ENCODE data around the gene TBC1D8.

Gene TBC1D8

DNA sequence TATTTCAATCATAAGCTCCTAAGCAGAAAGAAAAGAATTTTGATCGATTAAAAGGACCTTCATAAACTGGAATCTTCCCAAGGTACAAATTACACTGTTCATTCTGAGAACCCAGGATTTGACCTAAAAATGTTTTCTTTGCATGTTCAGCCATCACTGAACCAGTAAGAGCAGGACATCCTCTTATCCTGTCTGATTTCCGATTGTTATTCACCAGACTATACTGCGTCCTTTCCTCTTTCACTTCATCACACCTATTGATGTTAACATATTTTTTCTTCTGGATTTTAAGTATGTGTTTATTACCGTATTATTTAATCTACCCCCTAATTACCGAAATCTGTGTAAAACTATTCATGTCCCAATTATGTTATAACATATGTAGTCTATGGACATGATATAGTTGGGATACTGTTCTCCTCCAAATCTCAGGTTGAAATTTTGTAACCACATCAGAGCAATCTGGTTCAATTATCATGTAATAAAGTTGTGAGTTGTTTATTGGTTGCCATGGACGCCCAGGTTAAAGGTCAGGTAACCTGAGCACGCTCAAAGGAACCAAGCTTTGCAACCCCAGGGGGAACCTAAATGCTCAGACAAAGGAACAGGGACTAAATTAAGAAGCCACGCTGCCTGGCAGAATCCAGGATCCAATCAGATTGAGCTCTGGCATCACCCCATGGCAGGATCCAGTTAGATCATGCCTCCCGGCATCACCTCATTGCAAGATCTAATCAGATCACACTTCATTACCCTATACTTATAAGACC, 11.6 kb upstream of the TBC1D8 start:
- Histone ChIP-seq H3K9me3 (ENCODE audit: control insufficient read depth in 2 of 2, low read length in 2 of 2) (no peaks in the 10 kb centered on the region), H3K4me1 (ENCODE audit: control insufficient read depth in 2 of 2, insufficient read depth in 2 of 2, low read length in 2 of 2) (peaks cover 0 to 2% of the 10 kb centered on the region in 2 donors), H3K9ac (ENCODE audit: low read depth in 1 of 2, low read length in 2 of 2) (no peak overlapping the region)

DNA sequence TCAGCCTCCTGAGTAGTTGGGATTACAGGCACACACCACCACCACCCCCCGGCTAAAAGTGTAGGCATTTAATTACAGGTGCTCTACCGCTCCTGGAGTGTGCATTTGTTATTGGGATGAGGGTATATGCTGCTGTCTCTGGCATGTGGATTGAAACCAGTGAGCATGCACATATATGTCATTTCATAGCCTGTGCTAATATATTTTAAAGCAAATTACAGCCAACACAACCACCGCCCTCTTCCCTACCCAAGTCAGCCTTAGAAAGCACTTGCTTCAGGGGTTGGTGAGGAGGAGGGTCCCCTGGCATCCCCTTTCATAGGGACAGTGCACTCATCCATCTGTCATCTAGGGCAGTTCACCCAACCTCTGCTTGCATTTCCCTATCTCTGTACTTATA, 10.5 kb upstream of the TBC1D8 start:
- H3K4me1 ChIP-seq (ENCODE audit: control insufficient read depth in 2 of 2, insufficient read depth in 2 of 2, low read length in 2 of 2) = peaks cover 0 to 2% of the 10 kb centered on the region in 2 donors
- H3K36me3 ChIP-seq (ENCODE audit: control insufficient read depth in 2 of 2, insufficient read depth in 2 of 2, low read length in 2 of 2) = no peaks in the 10 kb centered on the region
- H3K9me3 ChIP-seq (ENCODE audit: control insufficient read depth in 2 of 2, low read length in 2 of 2) = no peaks in the 10 kb centered on the region
- H3K27me3 ChIP-seq (ENCODE audit: control insufficient read depth in 2 of 2, insufficient read depth in 2 of 2, low read length in 2 of 2) = no peaks in the 10 kb centered on the region
- no peak overlapping the region for H3K27ac ChIP-seq (ENCODE audit: low read depth in 2 of 2, low read length in 2 of 2)
- H3K9ac ChIP-seq (ENCODE audit: low read depth in 1 of 2, low read length in 2 of 2) = no peak overlapping the region
- no peak overlapping the region for H3K4me3 ChIP-seq (ENCODE audit: low read length in 2 of 2)

More for the DNA sequence above, 11.6 kb upstream of the TBC1D8 start:
- Histone ChIP-seq H3K27me3 (ENCODE audit: control insufficient read depth in 2 of 2, insufficient read depth in 2 of 2, low read length in 2 of 2) (no peaks in the 10 kb centered on the region), H3K36me3 (ENCODE audit: control insufficient read depth in 2 of 2, insufficient read depth in 2 of 2, low read length in 2 of 2) (no peaks in the 10 kb centered on the region), H3K27ac (ENCODE audit: low read depth in 2 of 2, low read length in 2 of 2) (no peak overlapping the region), H3K4me3 (ENCODE audit: low read length in 2 of 2) (no peak overlapping the region)

DNA sequence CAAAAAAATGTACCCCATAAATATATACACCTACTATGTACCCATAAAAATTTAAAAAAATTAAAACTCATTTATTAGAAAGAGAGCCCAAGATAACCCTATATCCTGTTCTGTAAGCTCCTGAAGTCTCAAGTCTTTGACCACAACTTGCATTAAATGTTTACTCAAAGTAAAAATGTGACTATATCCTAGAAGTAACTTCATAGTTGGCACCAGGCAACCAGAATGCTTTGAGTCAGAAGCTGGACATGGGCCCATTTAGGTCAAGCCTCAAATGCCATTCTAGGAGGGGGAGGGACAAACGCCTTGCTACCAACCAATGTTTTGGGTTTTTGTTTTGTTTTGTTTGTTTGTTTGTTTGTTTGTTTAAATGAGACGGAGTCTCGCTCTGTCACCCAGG, 9.3 kb upstream of the TBC1D8 start:
- H3K36me3 ChIP-seq (ENCODE audit: control insufficient read depth in 2 of 2, insufficient read depth in 2 of 2, low read length in 2 of 2) = no peaks in the 10 kb centered on the region
- no peak overlapping the region for H3K27ac ChIP-seq (ENCODE audit: low read depth in 2 of 2, low read length in 2 of 2)
- H3K27me3 ChIP-seq (ENCODE audit: control insufficient read depth in 2 of 2, insufficient read depth in 2 of 2, low read length in 2 of 2) = no peaks in the 10 kb centered on the region
- peaks cover 0 to 2% of the 10 kb centered on the region in 2 donors for H3K4me1 ChIP-seq (ENCODE audit: control insufficient read depth in 2 of 2, insufficient read depth in 2 of 2, low read length in 2 of 2)
- H3K9me3 ChIP-seq (ENCODE audit: control insufficient read depth in 2 of 2, low read length in 2 of 2) = no peaks in the 10 kb centered on the region
- no peak overlapping the region for H3K9ac ChIP-seq (ENCODE audit: low read depth in 1 of 2, low read length in 2 of 2)
- no peak overlapping the region for H3K4me3 ChIP-seq (ENCODE audit: low read length in 2 of 2)

DNA sequence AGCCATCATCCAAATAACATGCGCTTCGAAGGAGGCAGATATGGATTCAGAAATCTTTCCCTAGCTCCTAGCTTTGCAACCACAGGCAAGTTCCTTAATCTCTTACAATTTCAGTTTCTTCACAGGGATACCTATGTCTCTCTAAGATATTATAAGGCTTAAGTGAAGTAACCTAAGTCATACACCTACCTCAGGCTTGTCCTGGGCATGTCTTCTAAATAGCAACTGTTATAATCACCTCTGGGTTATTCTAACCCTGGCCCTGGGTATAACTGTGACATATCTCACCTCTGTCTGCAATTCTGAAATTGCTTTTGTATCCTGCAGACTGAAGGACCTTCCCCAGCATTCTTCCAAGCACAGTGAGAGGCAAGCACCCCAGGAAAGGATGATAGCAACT, 8.3 kb upstream of the TBC1D8 start:
- peaks cover 0 to 2% of the 10 kb centered on the region in 2 donors for H3K4me1 ChIP-seq (ENCODE audit: control insufficient read depth in 2 of 2, insufficient read depth in 2 of 2, low read length in 2 of 2)
- no peaks in the 10 kb centered on the region for H3K9me3 ChIP-seq (ENCODE audit: control insufficient read depth in 2 of 2, low read length in 2 of 2)
- H3K27me3 ChIP-seq (ENCODE audit: control insufficient read depth in 2 of 2, insufficient read depth in 2 of 2, low read length in 2 of 2) = no peaks in the 10 kb centered on the region
- H3K4me3 ChIP-seq (ENCODE audit: low read length in 2 of 2) = no peak overlapping the region
- H3K27ac ChIP-seq (ENCODE audit: low read depth in 2 of 2, low read length in 2 of 2) = no peak overlapping the region
- no peak overlapping the region for H3K9ac ChIP-seq (ENCODE audit: low read depth in 1 of 2, low read length in 2 of 2)
- H3K36me3 ChIP-seq (ENCODE audit: control insufficient read depth in 2 of 2, insufficient read depth in 2 of 2, low read length in 2 of 2) = no peaks in the 10 kb centered on the region

- H3K36me3 ChIP-seq (ENCODE audit: control insufficient read depth in 2 of 2, insufficient read depth in 2 of 2, low read length in 2 of 2) = no peaks in the 10 kb centered on the region
- H3K9me3 ChIP-seq (ENCODE audit: control insufficient read depth in 2 of 2, low read length in 2 of 2) = no peaks in the 10 kb centered on the region
- H3K27me3 ChIP-seq (ENCODE audit: control insufficient read depth in 2 of 2, insufficient read depth in 2 of 2, low read length in 2 of 2) = no peaks in the 10 kb centered on the region
- H3K4me3 ChIP-seq (ENCODE audit: low read length in 2 of 2) = no peak overlapping the region
- no peak overlapping the region for H3K9ac ChIP-seq (ENCODE audit: low read depth in 1 of 2, low read length in 2 of 2)
- H3K4me1 ChIP-seq (ENCODE audit: control insufficient read depth in 2 of 2, insufficient read depth in 2 of 2, low read length in 2 of 2) = peaks cover 5% of the 10 kb centered on the region in 2 donors
- no peak overlapping the region for H3K27ac ChIP-seq (ENCODE audit: low read depth in 2 of 2, low read length in 2 of 2)
Observed at GRCh38 chr2:101157272-101157671, 6.1 kb upstream of the TBC1D8 start.

DNA sequence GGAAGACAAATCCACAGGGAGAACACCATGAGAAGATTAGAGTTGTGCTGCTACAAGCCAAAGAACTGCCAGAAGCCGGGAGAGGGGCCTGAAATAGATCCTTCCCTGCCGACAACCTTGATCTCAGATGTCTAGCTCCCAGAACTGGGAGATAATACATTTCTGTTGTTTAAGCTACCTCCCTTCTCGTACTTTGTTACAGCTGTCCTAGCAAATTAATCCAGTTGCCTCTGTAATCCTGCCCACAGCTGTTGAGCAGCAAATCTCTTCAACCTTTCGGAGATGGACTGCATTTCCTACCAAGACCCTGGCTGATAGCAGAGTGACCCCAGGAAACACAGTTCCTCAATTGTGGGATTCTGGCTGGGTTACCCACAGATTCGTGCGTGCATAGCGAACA, 2.6 kb upstream of the TBC1D8 start:
- no peaks in the 10 kb centered on the region for H3K27me3 ChIP-seq (ENCODE audit: control insufficient read depth in 2 of 2, insufficient read depth in 2 of 2, low read length in 2 of 2)
- H3K9ac ChIP-seq (ENCODE audit: low read depth in 1 of 2, low read length in 2 of 2) = no peak overlapping the region
- no peaks in the 10 kb centered on the region for H3K36me3 ChIP-seq (ENCODE audit: control insufficient read depth in 2 of 2, insufficient read depth in 2 of 2, low read length in 2 of 2)
- no peak overlapping the region for H3K27ac ChIP-seq (ENCODE audit: low read depth in 2 of 2, low read length in 2 of 2)
- no peak overlapping the region for H3K4me3 ChIP-seq (ENCODE audit: low read length in 2 of 2)
- peaks cover 12 to 21% of the 10 kb centered on the region in 2 donors for H3K4me1 ChIP-seq (ENCODE audit: control insufficient read depth in 2 of 2, insufficient read depth in 2 of 2, low read length in 2 of 2)
- H3K9me3 ChIP-seq (ENCODE audit: control insufficient read depth in 2 of 2, low read length in 2 of 2) = no peaks in the 10 kb centered on the region

GRCh38 chr2:101153077-101153707, 2.0 kb upstream of the TBC1D8 start:
- no peaks in the 10 kb centered on the region for H3K36me3 ChIP-seq (ENCODE audit: control insufficient read depth in 2 of 2, insufficient read depth in 2 of 2, low read length in 2 of 2)
- H3K4me3 ChIP-seq (ENCODE audit: low read length in 2 of 2) = no peak overlapping the region
- H3K9me3 ChIP-seq (ENCODE audit: control insufficient read depth in 2 of 2, low read length in 2 of 2) = no peaks in the 10 kb centered on the region
- peaks cover 12 to 21% of the 10 kb centered on the region in 2 donors for H3K4me1 ChIP-seq (ENCODE audit: control insufficient read depth in 2 of 2, insufficient read depth in 2 of 2, low read length in 2 of 2)
- no peaks in the 10 kb centered on the region for H3K27me3 ChIP-seq (ENCODE audit: control insufficient read depth in 2 of 2, insufficient read depth in 2 of 2, low read length in 2 of 2)
- H3K27ac ChIP-seq (ENCODE audit: low read depth in 2 of 2, low read length in 2 of 2) = no peak overlapping the region
- no peak overlapping the region for H3K9ac ChIP-seq (ENCODE audit: low read depth in 1 of 2, low read length in 2 of 2)

DNA sequence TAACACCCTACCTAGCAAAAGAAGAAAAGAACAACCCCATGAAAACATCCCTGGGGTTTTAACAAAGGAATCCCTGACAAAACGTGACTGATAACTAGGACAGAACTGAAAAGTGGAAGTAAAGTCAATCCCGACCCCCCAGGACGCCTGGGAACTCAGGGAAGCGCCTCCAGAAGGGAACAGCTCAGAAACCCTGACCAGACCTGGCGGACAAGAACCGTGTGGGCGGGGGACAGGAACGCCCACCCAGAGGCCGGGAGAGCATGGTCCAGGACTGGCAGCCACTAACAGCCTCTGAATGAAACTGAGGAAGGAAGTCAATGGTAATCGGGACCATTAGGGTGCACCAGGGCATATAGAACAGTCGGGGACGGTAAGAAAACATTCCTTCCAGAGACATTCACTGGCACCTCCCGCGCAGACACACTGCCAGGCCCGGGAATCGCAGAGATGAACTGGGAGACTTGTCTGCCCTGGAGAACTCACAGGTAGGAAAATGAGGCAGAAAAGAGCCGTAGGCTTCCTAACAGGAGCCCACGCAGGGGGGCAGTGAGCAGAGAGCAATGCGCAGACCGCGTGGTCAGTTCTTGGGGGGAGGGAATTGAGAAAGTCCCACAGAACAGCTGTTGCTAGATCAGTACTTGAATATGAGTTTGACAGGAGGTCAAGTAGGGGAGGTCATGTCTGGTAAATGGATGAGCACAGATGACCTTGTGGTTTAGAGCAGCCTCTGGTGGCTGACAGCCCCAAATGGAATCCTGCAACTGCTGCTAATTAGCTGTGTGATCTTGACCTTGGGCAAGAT, 1.3 kb upstream of the TBC1D8 start:
- H3K4me1 ChIP-seq (ENCODE audit: control insufficient read depth in 2 of 2, insufficient read depth in 2 of 2, low read length in 2 of 2) = peaks cover 12 to 21% of the 10 kb centered on the region in 2 donors
- peak overlapping the region; percentile 32 to 71 for H3K9ac ChIP-seq (ENCODE audit: low read depth in 1 of 2, low read length in 2 of 2)
- H3K27ac ChIP-seq (ENCODE audit: low read depth in 2 of 2, low read length in 2 of 2) = peak overlapping the region; percentile 82 to 84
- no peaks in the 10 kb centered on the region for H3K36me3 ChIP-seq (ENCODE audit: control insufficient read depth in 2 of 2, insufficient read depth in 2 of 2, low read length in 2 of 2)
- no peaks in the 10 kb centered on the region for H3K27me3 ChIP-seq (ENCODE audit: control insufficient read depth in 2 of 2, insufficient read depth in 2 of 2, low read length in 2 of 2)
- H3K9me3 ChIP-seq (ENCODE audit: control insufficient read depth in 2 of 2, low read length in 2 of 2) = no peaks in the 10 kb centered on the region
- H3K4me3 ChIP-seq (ENCODE audit: low read length in 2 of 2) = peak overlapping the region; percentile 76 to 84

- Histone ChIP-seq H3K27me3 (ENCODE audit: control insufficient read depth in 2 of 2, insufficient read depth in 2 of 2, low read length in 2 of 2) (no peaks in the 10 kb centered on the region), H3K9me3 (ENCODE audit: control insufficient read depth in 2 of 2, low read length in 2 of 2) (no peaks in the 10 kb centered on the region), H3K4me1 (ENCODE audit: control insufficient read depth in 2 of 2, insufficient read depth in 2 of 2, low read length in 2 of 2) (peaks cover 12 to 21% of the 10 kb centered on the region in 2 donors), H3K27ac (ENCODE audit: low read depth in 2 of 2, low read length in 2 of 2) (peak overlapping the region; percentile 82 to 84), H3K36me3 (ENCODE audit: control insufficient read depth in 2 of 2, insufficient read depth in 2 of 2, low read length in 2 of 2) (no peaks in the 10 kb centered on the region), H3K4me3 (ENCODE audit: low read length in 2 of 2) (peak overlapping the region; percentile 76 to 84), H3K9ac (ENCODE audit: low read depth in 1 of 2, low read length in 2 of 2) (peak overlapping the region; percentile 71 to 74)
Observed at GRCh38 chr2:101151859-101152271, 683 bp upstream of the TBC1D8 start.
